ENCODE measurements around the gene BANP. TPM values are rescaled to one million over a fixed set of nuclear protein-coding genes. Genes with fewer than 3 reads are reported as not detected.
"Not testable (repeated sequence)": the region's sequence is repeated elsewhere in the genome, so short reads cannot be mapped to it uniquely, and the experiment has no call there.

BANP gene
- total RNA-seq, 1 donor from 2014 or later, result 29.7 TPM

DNA sequence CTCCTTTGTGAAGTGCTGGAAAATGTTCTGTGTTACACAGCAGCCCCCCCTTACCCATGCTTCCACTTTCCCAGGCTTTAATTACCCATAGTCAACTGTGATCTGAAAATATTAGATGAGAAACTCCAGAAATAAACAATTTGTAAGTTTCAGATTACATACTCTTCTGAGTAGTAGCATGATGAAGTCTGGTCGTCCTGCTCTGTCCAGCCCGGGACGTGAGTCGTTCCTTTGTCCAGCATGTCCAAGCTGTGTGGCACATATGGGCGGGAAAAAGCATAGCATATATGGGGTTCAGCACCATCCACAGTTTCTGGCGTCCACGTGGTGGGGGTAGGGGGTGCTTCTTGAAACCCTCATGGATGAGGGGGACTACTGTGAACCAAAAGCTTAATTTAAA, 83.5 kb downstream of the BANP start:
- Histone ChIP-seq H3K27me3 (ENCODE audit: low read depth) (no peaks in the 10 kb centered on the region), H3K4me3 (no peak overlapping the region), H3K9me3 (no peaks in the 10 kb centered on the region), H3K36me3 (peaks cover 34% of the 10 kb centered on the region), H3K4me1 (no peaks in the 10 kb centered on the region), H3K27ac (no peak overlapping the region)
- intact Hi-C loops (cut with DNase I), result no loop called here
- no peak for DNase-seq
- TF ChIP-seq, protein P1, sequence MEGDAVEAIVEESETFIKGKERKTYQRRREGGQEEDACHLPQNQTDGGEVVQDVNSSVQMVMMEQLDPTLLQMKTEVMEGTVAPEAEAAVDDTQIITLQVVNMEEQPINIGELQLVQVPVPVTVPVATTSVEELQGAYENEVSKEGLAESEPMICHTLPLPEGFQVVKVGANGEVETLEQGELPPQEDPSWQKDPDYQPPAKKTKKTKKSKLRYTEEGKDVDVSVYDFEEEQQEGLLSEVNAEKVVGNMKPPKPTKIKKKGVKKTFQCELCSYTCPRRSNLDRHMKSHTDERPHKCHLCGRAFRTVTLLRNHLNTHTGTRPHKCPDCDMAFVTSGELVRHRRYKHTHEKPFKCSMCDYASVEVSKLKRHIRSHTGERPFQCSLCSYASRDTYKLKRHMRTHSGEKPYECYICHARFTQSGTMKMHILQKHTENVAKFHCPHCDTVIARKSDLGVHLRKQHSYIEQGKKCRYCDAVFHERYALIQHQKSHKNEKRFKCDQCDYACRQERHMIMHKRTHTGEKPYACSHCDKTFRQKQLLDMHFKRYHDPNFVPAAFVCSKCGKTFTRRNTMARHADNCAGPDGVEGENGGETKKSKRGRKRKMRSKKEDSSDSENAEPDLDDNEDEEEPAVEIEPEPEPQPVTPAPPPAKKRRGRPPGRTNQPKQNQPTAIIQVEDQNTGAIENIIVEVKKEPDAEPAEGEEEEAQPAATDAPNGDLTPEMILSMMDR (IDR thresholded peaks at IDR 0.05), result no peak
- no peak for ATAC-seq

DNA sequence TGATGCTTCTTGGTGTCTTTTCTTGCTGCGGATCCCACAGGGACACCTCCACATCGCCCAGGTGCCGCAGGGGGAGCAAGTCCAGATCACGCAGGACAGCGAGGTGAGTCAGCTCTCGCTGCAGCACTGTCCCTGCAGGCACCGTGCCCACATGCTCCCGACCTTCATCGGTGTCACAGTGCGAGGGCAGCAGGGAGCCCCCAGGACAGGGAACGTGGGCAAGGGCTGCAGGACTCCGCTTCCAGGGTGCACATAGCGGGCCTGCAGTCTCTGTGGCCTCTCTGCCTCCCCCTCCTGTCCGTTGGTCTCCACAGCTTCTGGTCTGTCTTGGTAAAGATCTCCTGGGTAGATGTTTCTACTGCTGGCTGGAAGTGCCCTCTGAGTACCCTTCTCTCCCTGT, 84.1 kb downstream of the BANP start:
- H3K36me3 ChIP-seq, result peaks cover 34% of the 10 kb centered on the region
- TF ChIP-seq, protein P1 (IDR thresholded peaks at IDR 0.05), result no peak
- DNase-seq, result no peak
- H3K4me3 ChIP-seq, result no peak overlapping the region
- no peaks in the 10 kb centered on the region for H3K9me3 ChIP-seq
- H3K27ac ChIP-seq, result no peak overlapping the region
- intact Hi-C loops (cut with DNase I), result no loop called here
- H3K27me3 ChIP-seq (ENCODE audit: low read depth), result no peaks in the 10 kb centered on the region
- ATAC-seq, result no peak
- H3K4me1 ChIP-seq, result no peaks in the 10 kb centered on the region

DNA sequence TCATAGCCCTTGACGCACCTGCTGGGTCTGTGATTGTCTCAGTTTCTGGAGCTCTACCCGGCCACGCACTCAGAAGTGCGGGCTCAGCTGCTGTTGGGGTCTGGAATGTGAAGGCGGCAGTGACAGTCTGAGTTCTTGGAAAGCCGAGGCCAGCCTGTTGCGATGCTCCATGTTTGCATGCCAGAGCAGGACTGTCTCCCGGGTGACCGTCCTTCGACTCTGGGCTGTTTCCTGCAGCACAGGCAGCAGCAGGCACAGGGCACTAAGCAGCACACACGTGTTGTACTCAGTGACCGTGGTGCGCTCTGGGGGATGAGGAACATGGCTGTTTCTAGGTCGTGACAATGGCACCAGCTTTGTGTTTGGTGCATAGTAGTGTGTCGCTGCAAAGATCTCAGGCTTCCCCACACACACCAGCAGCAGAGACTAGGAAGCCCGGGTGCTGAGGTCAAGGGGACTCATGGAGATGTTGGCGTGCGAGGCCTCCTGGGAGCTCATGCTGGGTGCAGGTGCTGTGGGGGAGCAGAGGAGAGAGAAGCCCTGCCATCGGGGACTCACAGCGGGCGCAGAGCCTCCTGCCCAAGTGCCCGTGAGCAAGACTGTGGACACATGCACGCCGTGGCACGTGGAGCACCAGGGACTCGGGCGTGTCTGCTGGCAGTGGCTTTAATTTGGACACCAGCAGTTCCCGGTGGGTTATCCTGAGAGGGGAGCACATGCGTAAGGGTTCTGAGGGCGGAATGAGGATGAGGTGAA, 84.8 kb downstream of the BANP start:
- H3K27me3 ChIP-seq (ENCODE audit: low read depth); H3K4me3 ChIP-seq; H3K9me3 ChIP-seq; ATAC-seq; H3K27ac ChIP-seq; intact Hi-C loops (cut with DNase I); H3K4me1 ChIP-seq: not testable (repeated sequence)
- peaks cover 34% of the 10 kb centered on the region for H3K36me3 ChIP-seq
- DNase-seq, result peak; percentile 27

DNA sequence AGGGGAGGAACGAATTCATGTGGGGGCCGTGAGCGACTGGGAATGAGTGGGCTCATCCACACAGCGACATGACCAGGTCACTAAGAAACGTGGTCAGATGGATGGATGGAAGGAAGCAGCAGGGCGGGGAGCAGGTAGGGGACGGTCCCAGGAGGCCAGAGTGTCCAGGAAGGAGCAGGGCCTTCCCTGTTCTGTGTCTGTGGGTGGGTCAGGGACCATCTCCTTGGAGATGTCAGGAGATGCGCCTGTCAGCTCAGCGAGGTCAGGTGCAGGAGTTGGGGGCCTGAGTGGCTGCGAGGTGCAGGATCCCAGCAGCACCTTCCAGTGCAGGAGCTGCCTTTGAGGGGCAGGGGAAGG, 85.4 kb downstream of the BANP start:
- H3K9me3 ChIP-seq; H3K27me3 ChIP-seq (ENCODE audit: low read depth); H3K4me3 ChIP-seq; DNase-seq; intact Hi-C loops (cut with DNase I); H3K4me1 ChIP-seq; H3K27ac ChIP-seq; ATAC-seq: not testable (repeated sequence)
- H3K36me3 ChIP-seq, result peaks cover 34% of the 10 kb centered on the region

DNA sequence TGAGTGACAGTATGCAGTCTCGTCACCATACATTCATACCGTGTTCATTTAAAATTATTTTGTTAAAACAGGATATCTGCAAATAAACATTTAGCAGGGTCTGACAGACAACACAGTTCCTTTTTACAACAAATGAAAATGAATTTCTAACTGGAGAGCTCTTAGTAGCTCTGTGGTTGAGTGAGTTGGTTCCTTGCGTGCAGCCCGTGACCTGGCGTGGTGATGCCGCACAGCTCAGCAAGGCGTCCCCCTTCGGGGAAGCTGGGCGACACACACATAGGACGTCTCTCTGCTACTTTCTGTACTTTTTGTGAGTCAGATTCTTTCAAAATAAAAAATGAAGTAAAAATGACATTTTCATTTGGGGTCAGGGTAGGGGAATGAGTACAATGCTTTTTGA, 86.1 kb downstream of the BANP start:
- intact Hi-C loops (cut with DNase I); H3K27ac ChIP-seq; H3K4me3 ChIP-seq; ATAC-seq; H3K9me3 ChIP-seq; H3K4me1 ChIP-seq; H3K27me3 ChIP-seq (ENCODE audit: low read depth); DNase-seq: not testable (repeated sequence)
- peaks cover 32% of the 10 kb centered on the region for H3K36me3 ChIP-seq

DNA sequence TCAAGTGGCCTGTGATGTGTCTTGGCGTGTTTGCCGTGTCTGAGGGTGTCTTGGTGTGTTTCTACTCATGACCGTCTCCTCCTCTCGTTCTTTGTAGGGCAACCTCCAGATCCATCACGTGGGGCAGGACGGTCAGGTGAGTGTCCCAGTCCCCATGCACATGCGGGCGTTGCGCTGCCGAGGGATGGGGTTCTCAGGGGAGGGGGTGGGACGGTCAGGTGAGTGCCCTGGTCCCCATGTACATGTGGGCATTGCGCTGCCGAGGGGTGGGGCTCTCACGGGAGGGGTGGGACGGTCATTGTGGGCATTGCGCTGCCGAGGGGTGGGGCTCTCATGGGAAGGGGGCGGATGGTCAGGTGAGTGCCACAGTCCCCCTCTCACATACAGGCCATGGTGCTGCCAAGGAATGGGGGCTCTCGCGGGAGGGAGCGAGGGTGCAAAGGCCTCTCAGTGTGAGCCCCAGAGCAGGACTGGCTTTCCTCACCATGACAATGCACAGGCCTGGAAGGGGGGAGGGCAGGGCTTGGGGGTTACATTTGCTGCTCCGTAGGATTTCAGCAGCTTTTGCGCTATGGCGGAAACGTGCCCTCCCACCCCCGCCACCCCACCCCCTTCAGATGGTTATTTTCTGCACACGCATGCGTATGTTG, 86.8 kb downstream of the BANP start:
- H3K4me3 ChIP-seq; intact Hi-C loops (cut with DNase I); H3K27me3 ChIP-seq (ENCODE audit: low read depth); H3K27ac ChIP-seq; H3K4me1 ChIP-seq; ATAC-seq; H3K9me3 ChIP-seq: not testable (repeated sequence)
- peak; percentile 19 for DNase-seq
- peaks cover 27% of the 10 kb centered on the region for H3K36me3 ChIP-seq

DNA sequence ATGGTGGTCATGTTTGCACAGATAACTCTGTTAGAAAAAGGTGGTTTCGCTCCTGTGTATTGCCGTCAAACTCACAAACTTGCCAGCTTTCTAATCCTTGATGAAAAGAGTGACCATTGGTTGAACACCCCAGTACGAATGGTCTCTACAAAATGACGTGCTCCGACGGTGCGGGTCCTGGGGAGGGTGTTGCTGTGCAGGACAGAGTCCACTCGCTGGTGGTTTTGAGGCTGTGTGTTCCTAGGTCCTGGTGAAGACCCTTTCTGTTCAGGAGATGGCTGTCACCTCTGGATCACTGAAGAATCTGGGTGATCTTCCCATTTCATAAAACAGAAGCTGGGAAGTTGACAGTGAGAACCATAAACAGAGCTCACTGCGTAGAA, 87.3 kb downstream of the BANP start:
- H3K4me3 ChIP-seq; DNase-seq; intact Hi-C loops (cut with DNase I); H3K27ac ChIP-seq; H3K27me3 ChIP-seq (ENCODE audit: low read depth); H3K9me3 ChIP-seq; ATAC-seq; H3K4me1 ChIP-seq: not testable (repeated sequence)
- peaks cover 24% of the 10 kb centered on the region for H3K36me3 ChIP-seq

DNA sequence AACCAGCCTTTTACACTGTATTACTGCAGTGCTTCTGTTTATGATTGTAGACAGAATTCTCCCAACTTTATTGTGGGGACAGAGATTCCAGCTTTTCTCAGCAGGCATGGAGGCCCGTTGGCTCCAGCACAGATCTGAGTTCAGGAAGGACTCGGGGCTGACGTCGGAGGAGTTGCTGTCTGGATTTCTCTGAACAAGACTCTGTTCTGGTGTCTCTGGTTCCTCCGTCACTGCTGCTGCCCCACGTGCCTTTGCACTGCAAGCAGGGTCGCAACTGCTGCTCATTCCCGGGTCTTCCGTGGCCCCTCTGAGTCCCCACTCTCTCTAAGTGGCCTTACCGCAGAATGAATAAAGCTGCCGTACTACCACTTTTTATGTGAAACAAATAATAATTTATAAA, 88.4 kb downstream of the BANP start:
- no peaks in the 10 kb centered on the region for H3K9me3 ChIP-seq
- H3K4me1 ChIP-seq, result no peaks in the 10 kb centered on the region
- TF ChIP-seq, protein P1 (IDR thresholded peaks at IDR 0.05), result no peak
- peaks cover 24% of the 10 kb centered on the region for H3K36me3 ChIP-seq
- DNase-seq (peak; percentile 31), ATAC-seq (no peak)
- H3K27ac ChIP-seq, result no peak overlapping the region
- intact Hi-C loops (cut with DNase I), result no loop called here
- H3K27me3 ChIP-seq (ENCODE audit: low read depth), result no peaks in the 10 kb centered on the region
- H3K4me3 ChIP-seq, result no peak overlapping the region

DNA sequence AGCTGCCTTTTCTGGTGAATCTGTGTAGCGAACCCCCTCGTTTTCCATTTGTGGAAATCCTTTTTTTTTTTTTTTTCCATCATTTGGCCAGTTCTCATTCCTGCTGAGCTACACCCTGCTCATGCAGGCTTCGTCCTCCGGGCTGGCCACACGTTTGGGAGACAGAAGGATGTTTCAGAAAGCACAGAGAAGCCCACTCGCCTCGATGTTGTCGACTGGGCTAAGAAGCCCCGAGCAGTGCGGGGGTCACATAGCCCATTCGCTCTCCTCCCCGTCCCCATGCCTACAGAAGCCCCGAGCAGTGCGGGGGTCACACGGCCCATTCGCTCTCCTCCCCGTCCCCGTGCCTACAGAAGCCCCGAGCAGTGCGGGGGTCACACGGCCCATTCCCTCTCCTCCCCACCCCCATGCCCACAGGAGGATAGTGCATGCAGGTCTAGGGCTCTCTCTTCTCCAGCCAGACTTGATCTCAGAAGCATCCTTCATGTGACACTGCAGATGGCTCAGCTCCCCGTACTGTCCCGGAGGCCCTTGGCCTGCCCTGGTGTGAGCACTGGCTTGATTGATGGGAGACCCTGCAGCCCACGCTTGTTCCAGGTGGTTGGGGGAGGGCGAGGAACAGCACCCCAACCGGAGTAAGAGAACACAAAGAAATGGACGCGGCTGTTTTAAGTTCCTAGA, 89.1 kb downstream of the BANP start:
- ATAC-seq; H3K9me3 ChIP-seq; H3K4me3 ChIP-seq; H3K4me1 ChIP-seq; H3K27ac ChIP-seq; H3K27me3 ChIP-seq (ENCODE audit: low read depth); intact Hi-C loops (cut with DNase I): not testable (repeated sequence)
- peaks cover 19% of the 10 kb centered on the region for H3K36me3 ChIP-seq
- DNase-seq, result peak; percentile 26

DNA sequence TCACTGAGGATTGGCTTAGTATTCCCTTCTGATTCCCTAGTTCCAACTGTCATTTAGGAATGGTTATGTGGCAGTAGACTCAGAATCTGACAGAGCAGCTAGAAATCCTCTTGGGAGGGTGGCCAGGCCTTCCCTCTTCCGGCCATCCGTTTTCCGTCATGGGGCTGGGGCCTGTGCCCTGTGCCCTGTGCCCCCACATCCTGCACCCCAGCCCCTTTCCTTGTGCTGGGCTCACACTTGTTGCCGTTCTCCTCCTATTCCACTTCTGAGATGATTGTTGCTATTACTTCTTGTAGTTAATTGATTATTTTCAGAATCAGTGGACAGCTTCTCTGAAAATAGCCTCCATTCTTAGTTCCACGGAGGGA, 89.6 kb downstream of the BANP start:
- DNase-seq, result peak; percentile 21
- H3K27ac ChIP-seq; ATAC-seq; H3K4me3 ChIP-seq; H3K9me3 ChIP-seq; H3K4me1 ChIP-seq; intact Hi-C loops (cut with DNase I); H3K27me3 ChIP-seq (ENCODE audit: low read depth): not testable (repeated sequence)
- peaks cover 14% of the 10 kb centered on the region for H3K36me3 ChIP-seq

DNA sequence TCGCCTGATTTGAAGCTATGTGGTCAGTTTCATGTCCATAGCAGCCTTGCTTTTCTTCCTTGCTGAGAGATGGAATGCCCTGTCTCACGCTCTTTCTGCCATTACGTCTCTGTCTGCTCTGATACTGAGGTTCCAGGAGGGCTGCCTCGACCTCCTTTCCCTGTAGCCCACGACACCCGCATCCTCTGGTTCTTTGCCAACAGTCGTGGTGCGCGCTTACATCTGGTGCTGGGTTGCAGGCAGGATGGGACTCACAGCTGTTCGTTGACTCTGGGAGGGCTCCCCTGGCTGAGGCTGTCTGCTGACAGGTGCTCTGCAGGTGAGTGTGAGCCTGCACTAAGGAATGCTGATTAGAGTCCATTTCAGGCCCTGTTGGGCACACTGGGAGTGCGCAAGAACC, 90.3 kb downstream of the BANP start:
- ATAC-seq; H3K4me1 ChIP-seq; intact Hi-C loops (cut with DNase I); H3K27me3 ChIP-seq (ENCODE audit: low read depth); H3K9me3 ChIP-seq; H3K4me3 ChIP-seq; H3K36me3 ChIP-seq; H3K27ac ChIP-seq: not testable (repeated sequence)
- DNase-seq, result peak; percentile 18

All from lower lobe of right lung (tissue), 2 donors.